Activated effector memory CD4-positive, alpha-beta T cell treated with anti-CD3 and anti-CD28 coated beads, Interleukin-2, amount 50 U/mL, for 16 hours (primary cell): ENCODE data around the gene FAM43B.

ENCODE experiments used
- DNase-seq: peaks from one replicate; pipeline ENCODE4 v3.0.0-alpha.2; 2020

FAM43B gene

GRCh38 chr1:20593756-20594155 is 41.4 kb downstream of the FAM43B start:
- no peak for DNase-seq

DNA sequence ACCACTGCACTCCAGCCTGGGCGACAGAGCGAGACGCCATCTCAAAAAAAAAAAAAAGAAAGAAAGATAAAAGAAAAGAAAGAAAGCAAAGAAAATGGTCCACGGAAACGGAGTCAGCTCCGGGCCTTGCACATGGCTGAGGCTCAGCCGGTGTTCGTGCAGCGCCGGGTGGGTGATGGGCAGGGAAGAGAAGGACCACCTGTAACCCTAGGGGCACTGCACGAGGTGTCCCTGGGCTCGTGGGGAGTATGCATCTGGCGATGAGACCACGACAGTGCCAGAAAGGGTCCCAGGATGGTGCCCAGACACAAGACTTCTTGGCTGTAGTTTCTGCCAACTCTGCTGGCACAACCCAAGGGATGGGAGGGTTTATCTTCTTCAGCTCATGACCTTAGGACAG is 42.4 kb downstream of the FAM43B start:
- no peak for DNase-seq

- no peak for DNase-seq
Measured at GRCh38 chr1:20596106-20596505, 43.7 kb downstream of the FAM43B start.

- DNase-seq, result no peak
Measured at GRCh38 chr1:20597650-20598049, 45.3 kb downstream of the FAM43B start.

- no peak for DNase-seq
Measured at GRCh38 chr1:20600156-20600555, 47.8 kb downstream of the FAM43B start.

- no peak for DNase-seq
Measured at GRCh38 chr1:20601129-20601825, 48.9 kb downstream of the FAM43B start.

GRCh38 chr1:20602851-20603450 is 50.6 kb downstream of the FAM43B start:
- no peak for DNase-seq

- no peak for DNase-seq
Measured at GRCh38 chr1:20603504-20604464, 51.4 kb downstream of the FAM43B start.
